ENCODE measurements around the gene EXOC3L4.

EXOC3L4 gene

DNA sequence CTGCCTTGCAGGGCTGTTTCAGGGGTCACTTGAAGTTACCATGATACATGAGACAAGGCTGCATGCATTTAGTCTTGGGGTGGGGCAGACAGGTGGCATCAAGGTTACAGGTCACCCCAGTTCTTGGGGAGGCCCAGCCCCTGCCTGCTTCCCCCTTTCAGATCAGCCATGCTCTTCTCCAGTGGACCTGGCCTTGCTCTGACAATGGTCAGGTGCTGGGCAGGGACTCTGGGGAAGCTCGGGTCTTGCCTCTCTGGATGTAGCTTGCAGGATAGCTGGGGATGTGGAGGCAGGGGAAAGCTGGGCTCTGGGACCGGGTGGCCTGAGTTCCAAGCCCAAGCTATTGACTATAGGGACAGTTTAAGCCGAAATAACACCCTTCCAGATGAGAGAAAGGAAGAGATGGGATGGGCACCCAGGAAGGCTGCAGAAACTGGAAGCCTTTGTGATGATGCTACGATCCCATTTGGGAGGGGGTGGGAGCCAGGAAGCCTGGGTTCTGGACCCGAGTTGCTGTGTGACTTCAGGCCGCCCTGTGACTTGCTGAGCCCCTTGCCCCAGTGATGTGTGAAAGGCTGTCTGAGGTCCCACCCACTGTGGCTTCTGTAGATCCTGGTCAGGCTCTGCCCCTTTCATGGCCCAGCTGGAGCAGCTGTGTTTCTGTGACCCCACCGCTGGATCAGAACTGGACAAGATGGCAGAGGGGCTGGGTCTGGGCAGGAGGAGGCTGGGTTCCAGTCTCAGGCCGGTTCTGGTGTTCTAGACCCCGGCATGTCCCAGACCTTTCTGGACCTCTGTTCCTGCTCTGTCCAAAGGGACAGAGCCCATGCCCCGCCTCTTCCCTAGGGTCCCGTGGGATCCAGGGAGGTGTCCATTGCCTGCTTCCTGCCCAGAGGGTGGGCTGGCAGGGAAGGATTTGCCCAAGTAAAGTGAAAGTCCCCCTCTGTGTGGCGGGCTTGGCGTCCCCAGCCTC is 30.9 kb downstream of the EXOC3L4 start:
- TF ChIP-seq, protein P1, sequence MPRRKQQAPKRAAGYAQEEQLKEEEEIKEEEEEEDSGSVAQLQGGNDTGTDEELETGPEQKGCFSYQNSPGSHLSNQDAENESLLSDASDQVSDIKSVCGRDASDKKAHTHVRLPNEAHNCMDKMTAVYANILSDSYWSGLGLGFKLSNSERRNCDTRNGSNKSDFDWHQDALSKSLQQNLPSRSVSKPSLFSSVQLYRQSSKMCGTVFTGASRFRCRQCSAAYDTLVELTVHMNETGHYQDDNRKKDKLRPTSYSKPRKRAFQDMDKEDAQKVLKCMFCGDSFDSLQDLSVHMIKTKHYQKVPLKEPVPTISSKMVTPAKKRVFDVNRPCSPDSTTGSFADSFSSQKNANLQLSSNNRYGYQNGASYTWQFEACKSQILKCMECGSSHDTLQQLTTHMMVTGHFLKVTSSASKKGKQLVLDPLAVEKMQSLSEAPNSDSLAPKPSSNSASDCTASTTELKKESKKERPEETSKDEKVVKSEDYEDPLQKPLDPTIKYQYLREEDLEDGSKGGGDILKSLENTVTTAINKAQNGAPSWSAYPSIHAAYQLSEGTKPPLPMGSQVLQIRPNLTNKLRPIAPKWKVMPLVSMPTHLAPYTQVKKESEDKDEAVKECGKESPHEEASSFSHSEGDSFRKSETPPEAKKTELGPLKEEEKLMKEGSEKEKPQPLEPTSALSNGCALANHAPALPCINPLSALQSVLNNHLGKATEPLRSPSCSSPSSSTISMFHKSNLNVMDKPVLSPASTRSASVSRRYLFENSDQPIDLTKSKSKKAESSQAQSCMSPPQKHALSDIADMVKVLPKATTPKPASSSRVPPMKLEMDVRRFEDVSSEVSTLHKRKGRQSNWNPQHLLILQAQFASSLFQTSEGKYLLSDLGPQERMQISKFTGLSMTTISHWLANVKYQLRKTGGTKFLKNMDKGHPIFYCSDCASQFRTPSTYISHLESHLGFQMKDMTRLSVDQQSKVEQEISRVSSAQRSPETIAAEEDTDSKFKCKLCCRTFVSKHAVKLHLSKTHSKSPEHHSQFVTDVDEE (CRISPR knock-in tag; IDR thresholded peaks at IDR 0.05), result no peak
- TF ChIP-seq ZNF8 (CRISPR knock-in tag; IDR thresholded peaks at IDR 0.05), result no peak
- no peak for TF ChIP-seq ISL1 (CRISPR knock-in tag; IDR thresholded peaks at IDR 0.05)
- TF ChIP-seq POU6F1 (CRISPR knock-in tag; IDR thresholded peaks at IDR 0.05; ENCODE audit: borderline replicate concordance, low read depth), result no peak
- no peak for TF ChIP-seq CSDC2 (CRISPR knock-in tag; IDR thresholded peaks at IDR 0.05)
- no peak for TF ChIP-seq BACH2 (CRISPR knock-in tag; IDR thresholded peaks at IDR 0.05; ENCODE audit: borderline replicate concordance)
- TF ChIP-seq ZNF565 (CRISPR knock-in tag; conservative IDR thresholded peaks at IDR 0.05; ENCODE audit: low read depth), result no peak
- TF ChIP-seq, protein P2, sequence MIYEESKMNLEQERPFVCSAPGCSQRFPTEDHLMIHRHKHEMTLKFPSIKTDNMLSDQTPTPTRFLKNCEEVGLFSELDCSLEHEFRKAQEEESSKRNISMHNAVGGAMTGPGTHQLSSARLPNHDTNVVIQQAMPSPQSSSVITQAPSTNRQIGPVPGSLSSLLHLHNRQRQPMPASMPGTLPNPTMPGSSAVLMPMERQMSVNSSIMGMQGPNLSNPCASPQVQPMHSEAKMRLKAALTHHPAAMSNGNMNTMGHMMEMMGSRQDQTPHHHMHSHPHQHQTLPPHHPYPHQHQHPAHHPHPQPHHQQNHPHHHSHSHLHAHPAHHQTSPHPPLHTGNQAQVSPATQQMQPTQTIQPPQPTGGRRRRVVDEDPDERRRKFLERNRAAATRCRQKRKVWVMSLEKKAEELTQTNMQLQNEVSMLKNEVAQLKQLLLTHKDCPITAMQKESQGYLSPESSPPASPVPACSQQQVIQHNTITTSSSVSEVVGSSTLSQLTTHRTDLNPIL (CRISPR knock-in tag; IDR thresholded peaks at IDR 0.05; ENCODE audit: low read depth), result no peak
- no peak for TF ChIP-seq RARB (CRISPR knock-in tag; IDR thresholded peaks at IDR 0.05)
- no peak for TF ChIP-seq PATZ1 (CRISPR knock-in tag; IDR thresholded peaks at IDR 0.05; ENCODE audit: borderline replicate concordance)
- no peak for TF ChIP-seq TOX (CRISPR knock-in tag; IDR thresholded peaks at IDR 0.05; ENCODE audit: borderline replicate concordance)
- TF ChIP-seq ZC3H10 (CRISPR knock-in tag; IDR thresholded peaks at IDR 0.05), result no peak
- no peak for TF ChIP-seq ZNF70 (CRISPR knock-in tag; IDR thresholded peaks at IDR 0.05)
- TF ChIP-seq ARNTL (CRISPR knock-in tag; IDR thresholded peaks at IDR 0.05; ENCODE audit: borderline replicate concordance, low read depth), result no peak
- TF ChIP-seq GLIS3 (CRISPR knock-in tag; IDR thresholded peaks at IDR 0.05), result no peak
- TF ChIP-seq SNAI2 (CRISPR knock-in tag; IDR thresholded peaks at IDR 0.05), result no peak
- no peak for ATAC-seq

DNA sequence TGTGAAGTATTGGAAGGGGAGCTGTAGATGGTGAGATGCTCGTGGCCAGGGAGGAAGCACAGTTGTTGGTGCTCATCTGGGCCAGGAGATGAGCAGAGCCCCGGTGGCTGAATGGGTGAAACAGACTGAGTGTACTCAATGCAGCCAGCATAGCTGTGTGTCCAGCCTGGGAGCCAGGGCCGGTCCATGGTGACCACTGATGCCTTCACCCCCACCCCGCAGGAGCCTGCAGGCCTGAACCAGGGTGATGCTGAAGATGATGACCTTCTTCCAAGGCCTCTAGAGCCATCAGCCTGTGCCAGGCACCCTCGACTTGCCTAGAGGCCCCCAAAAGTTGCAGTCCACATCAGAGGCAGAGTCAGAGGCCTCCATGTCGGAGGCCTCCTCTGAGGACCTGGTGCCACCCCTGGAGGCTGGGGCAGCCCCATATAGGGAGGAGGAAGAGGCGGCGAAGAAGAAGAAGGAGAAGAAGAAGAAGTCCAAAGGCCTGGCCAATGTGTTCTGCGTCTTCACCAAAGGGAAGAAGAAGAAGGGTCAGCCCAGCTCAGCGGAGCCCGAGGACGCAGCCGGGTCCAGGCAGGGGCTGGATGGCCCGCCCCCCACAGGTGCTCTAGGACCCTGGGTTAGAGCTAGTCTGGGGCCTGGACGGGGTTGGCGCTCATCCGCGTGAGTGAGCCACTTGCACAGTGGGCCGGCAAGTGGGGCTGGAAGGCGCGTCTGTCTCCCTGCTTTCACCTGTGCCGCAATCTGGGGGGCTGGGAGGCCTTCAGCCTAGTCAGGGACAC is 31.8 kb downstream of the EXOC3L4 start:
- no peak for TF ChIP-seq PATZ1 (CRISPR knock-in tag; IDR thresholded peaks at IDR 0.05; ENCODE audit: borderline replicate concordance)
- TF ChIP-seq ARNTL (CRISPR knock-in tag; IDR thresholded peaks at IDR 0.05; ENCODE audit: borderline replicate concordance, low read depth), result no peak
- TF ChIP-seq ZFP3 (CRISPR knock-in tag; IDR thresholded peaks at IDR 0.05), result no peak
- no peak for TF ChIP-seq GLIS3 (CRISPR knock-in tag; IDR thresholded peaks at IDR 0.05)
- no peak for TF ChIP-seq TOX (CRISPR knock-in tag; IDR thresholded peaks at IDR 0.05; ENCODE audit: borderline replicate concordance)
- no peak for TF ChIP-seq ZC3H10 (CRISPR knock-in tag; IDR thresholded peaks at IDR 0.05)
- TF ChIP-seq ISL1 (CRISPR knock-in tag; IDR thresholded peaks at IDR 0.05), result no peak
- TF ChIP-seq ZFP30 (CRISPR knock-in tag; IDR thresholded peaks at IDR 0.05), result no peak
- TF ChIP-seq, protein P2 (CRISPR knock-in tag; IDR thresholded peaks at IDR 0.05; ENCODE audit: low read depth), result no peak
- no peak for TF ChIP-seq ESRRG (CRISPR knock-in tag; IDR thresholded peaks at IDR 0.05)
- no peak for ATAC-seq
